H9 (cell line): ENCODE results near the gene JMJD7. TPM values are rescaled to one million over a fixed set of nuclear protein-coding genes. Genes with fewer than 3 reads are reported as not detected.

Source experiments
- DNase-seq: peaks from one replicate; pipeline ENCODE4 v3.0.0-alpha.2; 2017
- H2AFZ ChIP-seq: one replicate; pipeline ENCODE4 v1.6.1; 2013; ENCODE audit warnings: mild to moderate bottlenecking, low read length, control low read depth, moderate library complexity
- H2AK5ac ChIP-seq: 2 replicates; pipeline ENCODE4 v1.6.1; 2013; ENCODE audit warnings: low read length, control low read depth, mixed read lengths; ENCODE audit not compliant: insufficient read length
- H2BK120ac ChIP-seq: one replicate; pipeline ENCODE4 v1.6.1; 2013; ENCODE audit warnings: low read depth, mild to moderate bottlenecking, low read length, control low read depth, inconsistent platforms; ENCODE audit not compliant: poor library complexity, severe bottlenecking
- H2BK12ac ChIP-seq: 2 replicates; pipeline ENCODE4 v1.6.1; 2013; ENCODE audit warnings: low read length, control low read depth, mixed read lengths, low read depth; ENCODE audit not compliant: insufficient read length
- H2BK15ac ChIP-seq: 2 replicates; pipeline ENCODE4 v1.6.1; 2013; ENCODE audit warnings: low read depth, low read length, control low read depth
- H2BK20ac ChIP-seq: one replicate; pipeline ENCODE4 v1.6.1; 2013; ENCODE audit warnings: low read depth, mild to moderate bottlenecking, low read length, control low read depth, inconsistent platforms; ENCODE audit not compliant: poor library complexity, severe bottlenecking
- H2BK5ac ChIP-seq: 2 replicates; pipeline ENCODE4 v1.6.1; 2013; ENCODE audit warnings: low read length, control low read depth, mixed read lengths; ENCODE audit not compliant: insufficient read length
- H3K14ac ChIP-seq: 2 replicates; pipeline ENCODE4 v1.6.1; 2013; ENCODE audit warnings: low read length, control low read depth; ENCODE audit not compliant: insufficient read depth
- H3K18ac ChIP-seq: 2 replicates; pipeline ENCODE4 v1.6.1; 2013; ENCODE audit warnings: low read depth, mild to moderate bottlenecking, mixed read lengths, low read length, control low read depth; ENCODE audit not compliant: insufficient read length
- H3K23ac ChIP-seq: 2 replicates; pipeline ENCODE4 v1.6.1; 2013; ENCODE audit warnings: low read length, control low read depth, mixed read lengths, low read depth; ENCODE audit not compliant: insufficient read length
- H3K23me2 ChIP-seq: 2 replicates; pipeline ENCODE4 v1.6.1; 2013; ENCODE audit warnings: low read depth, mild to moderate bottlenecking, mixed read lengths, low read length, control low read depth; ENCODE audit not compliant: insufficient read length, poor library complexity, severe bottlenecking
- H3K27ac ChIP-seq: 2 replicates; pipeline ENCODE4 v1.5.1; 2013; ENCODE audit warnings: low read length, control low read depth, mixed read lengths, low read depth; ENCODE audit not compliant: insufficient read length
- H3K27me3 ChIP-seq: 2 replicates; pipeline ENCODE4 v1.6.1; 2013; ENCODE audit warnings: low read length, control low read depth, inconsistent platforms; ENCODE audit not compliant: insufficient read depth
- H3K4ac ChIP-seq: 2 replicates; pipeline ENCODE4 v1.6.1; 2013; ENCODE audit warnings: low read depth, mild to moderate bottlenecking, control low read depth, inconsistent platforms, low read length, moderate library complexity
- H3K4me1 ChIP-seq: 2 replicates; pipeline ENCODE4 v1.6.1; 2013; ENCODE audit warnings: low read length, control low read depth, inconsistent platforms; ENCODE audit not compliant: insufficient read depth
- H3K4me2 ChIP-seq: 2 replicates; pipeline ENCODE4 v1.6.1; 2013; ENCODE audit warnings: low read length, control low read depth, mixed read lengths; ENCODE audit not compliant: insufficient read length, insufficient read depth
- H3K56ac ChIP-seq: 2 replicates; pipeline ENCODE4 v1.6.1; 2013; ENCODE audit warnings: low read depth, mild to moderate bottlenecking, mixed read lengths, low read length, control low read depth; ENCODE audit not compliant: insufficient read length
- H3K79me1 ChIP-seq: 2 replicates; pipeline ENCODE4 v1.6.1; 2013; ENCODE audit warnings: low read depth, mild to moderate bottlenecking, moderate library complexity, low read length, control low read depth, inconsistent platforms; ENCODE audit not compliant: insufficient read depth, poor library complexity, severe bottlenecking
- H3K79me2 ChIP-seq: 2 replicates; pipeline ENCODE4 v1.6.1; 2013; ENCODE audit warnings: low read length, control low read depth, inconsistent platforms; ENCODE audit not compliant: insufficient read depth
- H3K9ac ChIP-seq: 2 replicates; pipeline ENCODE4 v1.6.1; 2013; ENCODE audit warnings: low read length, control low read depth, mixed read lengths; ENCODE audit not compliant: insufficient read length; ENCODE audit errors: extremely low read depth
- H3K9me3 ChIP-seq: one replicate; pipeline ENCODE4 v1.6.1; 2013; ENCODE audit warnings: low read depth, low read length, inconsistent platforms; ENCODE audit not compliant: control insufficient read depth
- H3T11ph ChIP-seq: one replicate; pipeline ENCODE4 v1.6.1; 2013; ENCODE audit warnings: mild to moderate bottlenecking, low read length, control low read depth, inconsistent platforms
- H4K20me1 ChIP-seq: one replicate; pipeline ENCODE4 v1.6.1; 2013; ENCODE audit not compliant: control insufficient read depth, insufficient read length, insufficient read depth
- H4K5ac ChIP-seq: 2 replicates; pipeline ENCODE4 v1.6.1; 2013; ENCODE audit warnings: low read depth, mild to moderate bottlenecking, mixed read lengths, low read length, control low read depth; ENCODE audit not compliant: insufficient read length
- H4K8ac ChIP-seq: replicated peaks from 2 replicates; pipeline ENCODE4 v1.6.1; 2013; ENCODE audit warnings: low read length, control low read depth, mixed read lengths, low read depth; ENCODE audit not compliant: insufficient read length
- H4K91ac ChIP-seq: 2 replicates; pipeline ENCODE4 v1.6.1; 2013; ENCODE audit warnings: low read depth, mild to moderate bottlenecking, moderate library complexity, mixed read lengths, low read length, control low read depth; ENCODE audit not compliant: insufficient read length
- H3K27ac Mint-ChIP-seq, 3 experiments: 2 replicates in 2 of 3; 3 replicates in 1 of 3; pipeline ENCODE4 v1.8.0; 2020 to 2021; ENCODE audit warnings: mixed read lengths in 3 of 3, mild to moderate bottlenecking in 1 of 3, moderate library complexity in 1 of 3
- H3K27me3 Mint-ChIP-seq: 2 replicates; pipeline ENCODE4 v1.8.0; 2021; ENCODE audit warnings: low read depth, mild to moderate bottlenecking, moderate library complexity, mixed read lengths
- H3K36me3 Mint-ChIP-seq, 3 experiments: 2 replicates in 2 of 3; 3 replicates in 1 of 3; pipeline ENCODE4 v1.8.0; 2020 to 2021; ENCODE audit warnings: low read depth in 3 of 3, mixed read lengths in 3 of 3; ENCODE audit not compliant: insufficient read depth in 1 of 3
- H3K4me1 Mint-ChIP-seq, 2 experiments: 2 replicates each; pipeline ENCODE4 v1.8.0; 2020; ENCODE audit warnings: mixed read lengths in 2 of 2
- H3K4me3 Mint-ChIP-seq, 2 experiments: 2 replicates in 1 of 2; 3 replicates in 1 of 2; pipeline ENCODE4 v1.8.0; 2020 to 2021; ENCODE audit warnings: mild to moderate bottlenecking in 2 of 2, mixed read lengths in 2 of 2, moderate library complexity in 1 of 2
- H3K9me3 Mint-ChIP-seq, 2 experiments: 2 replicates in 1 of 2; 3 replicates in 1 of 2; pipeline ENCODE4 v1.8.0; 2020; ENCODE audit warnings: mild to moderate bottlenecking in 2 of 2, mixed read lengths in 2 of 2, moderate library complexity in 1 of 2
- CTCF ChIP-seq: fragments of 200-600 bp; sonication (generic); conservative IDR thresholded peaks from 3 replicates; pipeline ENCODE4 v1.8.0; 2021; ENCODE audit warnings: antibody characterized with exemption, mild to moderate bottlenecking
- WGBS: extraction: QIAGEN DNeasy Blood & Tissue Kit; methylation state at CpG from one replicate; pipeline ENCODE4 v1.1.7; 2013; ENCODE audit warnings: missing lambda C conversion rate, low lambda C conversion rate, mixed read lengths; ENCODE audit not compliant: insufficient read length; ENCODE audit errors: extremely low coverage; 5-methylcytosine and 5-hydroxymethylcytosine counted together
- total RNA-seq: library from RNA; stranded (reverse); gene quantifications from 2 replicates; pipeline ENCODE4 v1.2.1, GENCODE V29; 2021

The JMJD7 gene
- total RNA-seq, 1 experiment from 2014 or later = 13.3 TPM

DNA sequence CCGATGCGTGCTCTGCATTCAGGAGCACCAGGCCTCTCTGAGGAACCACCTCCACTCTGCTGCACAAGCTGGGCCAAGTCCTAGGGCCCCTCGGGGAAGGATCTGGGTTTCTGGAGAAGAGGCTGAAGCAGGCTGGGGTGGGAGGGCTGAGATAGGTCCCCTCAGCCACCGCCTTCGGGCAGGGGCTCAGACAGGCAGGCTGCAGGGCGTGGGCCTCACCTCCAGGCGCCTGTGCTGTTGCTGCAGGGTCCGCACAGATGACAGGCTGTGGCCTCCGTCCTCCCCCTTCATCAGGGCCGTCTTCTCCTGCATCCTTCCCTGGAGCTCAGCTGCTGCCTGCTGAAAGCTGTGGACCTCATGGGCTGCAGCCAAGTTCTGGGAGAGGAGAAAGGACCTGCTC lies 25.9 kb downstream of the JMJD7 start:
- H3K36me3 Mint-ChIP-seq = no peaks in the 10 kb centered on the region; a peak in 1 of 7 replicates

More for the DNA sequence above, 25.9 kb downstream of the JMJD7 start:
- H3T11ph ChIP-seq = no peak overlapping the region
- Mint-ChIP-seq H3K27me3 (peaks cover 3% of the 10 kb centered on the region), H3K4me1 (peaks cover 8 to 16% of the 10 kb centered on the region in 2 experiments), H3K9me3 (no peaks in the 10 kb centered on the region), H3K27ac (no peak overlapping the region), H3K4me3 (no peak overlapping the region)
- no peak overlapping the region for H4K8ac ChIP-seq
- no peak for DNase-seq
- H3K4ac ChIP-seq = no peak overlapping the region
- no peaks in the 10 kb centered on the region for H3K4me1 ChIP-seq
- H4K20me1 ChIP-seq = no peaks in the 10 kb centered on the region
- no peak overlapping the region for H2BK20ac ChIP-seq
- no peak overlapping the region for H2BK12ac ChIP-seq
- H3K79me1 ChIP-seq = no peaks in the 10 kb centered on the region
- H3K23ac ChIP-seq = no peak overlapping the region
- H3K27me3 ChIP-seq = no peaks in the 10 kb centered on the region
- no peak overlapping the region for H2BK5ac ChIP-seq
- H3K56ac ChIP-seq = no peak overlapping the region
- TF ChIP-seq CTCF = no peak
- WGBS = no CpG with 5 or more reads among the region's 10 CpGs
- no peak overlapping the region for H3K14ac ChIP-seq
- no peak overlapping the region for H3K4me2 ChIP-seq
- no peak overlapping the region for H2BK120ac ChIP-seq
- H2BK15ac ChIP-seq = no peak overlapping the region
- no peak overlapping the region for H3K18ac ChIP-seq
- no peaks in the 10 kb centered on the region for H3K79me2 ChIP-seq
- H4K5ac ChIP-seq = no peak overlapping the region
- no peak overlapping the region for H3K9ac ChIP-seq
- H3K27ac ChIP-seq = no peak overlapping the region
- H3K9me3 ChIP-seq = no peaks in the 10 kb centered on the region
- peaks cover 3% of the 10 kb centered on the region for H3K23me2 ChIP-seq
- no peak overlapping the region for H4K91ac ChIP-seq
- H2AFZ ChIP-seq = no peak overlapping the region
- no peak overlapping the region for H2AK5ac ChIP-seq
